Amygdala (tissue), 56 donors: Measurements from ENCODE around the gene SORL1-AS1.
"Not testable (repeated sequence)": the region's sequence is repeated elsewhere in the genome, so short reads cannot be mapped to it uniquely, and the experiment has no call there.

ENCODE experiments used
- DNase-seq, 56 donors: peaks; one replicate each; lab custom pipeline; 2025; lab: John Stamatoyannopoulos, UW

The SORL1-AS1 gene

GRCh38 chr11:121411330-121411729 is 41.4 kb downstream of the SORL1-AS1 start:
- DNase-seq = not testable (repeated sequence)

GRCh38 chr11:121410041-121410440 is 42.7 kb downstream of the SORL1-AS1 start:
- DNase-seq = not testable (repeated sequence)

- no peak for DNase-seq
Measured at GRCh38 chr11:121408830-121409229, 43.9 kb downstream of the SORL1-AS1 start.

GRCh38 chr11:121406291-121406690 is 46.5 kb downstream of the SORL1-AS1 start:
- DNase-seq = no peak

GRCh38 chr11:121405646-121406045 is 47.1 kb downstream of the SORL1-AS1 start:
- no peak for DNase-seq

GRCh38 chr11:121394785-121395184 is 58.0 kb downstream of the SORL1-AS1 start:
- DNase-seq = no peak

GRCh38 chr11:121393855-121394254 is 58.9 kb downstream of the SORL1-AS1 start:
- DNase-seq = no peak

GRCh38 chr11:121391914-121392313 is 60.9 kb downstream of the SORL1-AS1 start:
- DNase-seq = no peak

- peak in 42 of 56 donors; percentile 8 to 79 (median 30) for DNase-seq
Measured at GRCh38 chr11:121389651-121390050, 63.1 kb downstream of the SORL1-AS1 start.
